ENCODE results near the gene RNF121. TPM values are rescaled to one million over a fixed set of nuclear protein-coding genes. Genes with fewer than 3 reads are reported as not detected.

The RNF121 gene
- total RNA-seq, 2 experiments from 2014 or later = 29.9 to 32.8 TPM

- no peaks in the 10 kb centered on the region for H3K27me3 Mint-ChIP-seq
- H3K4me1 Mint-ChIP-seq = peaks cover 24% of the 10 kb centered on the region
- DNase-seq = no peak
- peak overlapping the region; percentile 86 for H3K4me3 Mint-ChIP-seq
- POLR2A ChIA-PET = interaction anchor here (0.6 to 1.7 kb wide), 5 partner anchors 13 to 113 kb away, joined by 3 to 4 read pairs (median 3); partner anchors contain the start of gene ANAPC15
- H3K27ac Mint-ChIP-seq = peak overlapping the region; percentile 96
- no peak for ATAC-seq (ENCODE audit: low read depth)
- no peaks in the 10 kb centered on the region for H3K9me3 Mint-ChIP-seq
- peaks cover 12% of the 10 kb centered on the region for H3K36me3 Mint-ChIP-seq
These were observed 70.5 kb downstream of the RNF121 start for GRCh38 chr11:71999362-71999761.

- Mint-ChIP-seq H3K4me3 (peak overlapping the region; percentile 86), H3K27me3 (no peaks in the 10 kb centered on the region), H3K9me3 (no peaks in the 10 kb centered on the region), H3K27ac (peak overlapping the region; percentile 96), H3K4me1 (peaks cover 24% of the 10 kb centered on the region), H3K36me3 (peaks cover 12% of the 10 kb centered on the region)
- DNase-seq = no peak
- POLR2A ChIA-PET = interaction anchor here (0.6 to 1.7 kb wide), 3 partner anchors 13 to 113 kb away, joined by 3 read pairs; partner anchors contain the start of gene ANAPC15
- no peak for ATAC-seq (ENCODE audit: low read depth)
These were observed 71.0 kb downstream of the RNF121 start for GRCh38 chr11:71999798-72000197.

- no peak for ATAC-seq (ENCODE audit: low read depth)
- Mint-ChIP-seq H3K27me3 (no peaks in the 10 kb centered on the region), H3K4me3 (no peak overlapping the region)
These were observed 71.5 kb downstream of the RNF121 start for GRCh38 chr11:72000202-72000867.

GRCh38 chr11:72001285-72001684 lies 72.4 kb downstream of the RNF121 start:
- Mint-ChIP-seq H3K27ac (no peak overlapping the region), H3K4me1 (peaks cover 24% of the 10 kb centered on the region), H3K36me3 (peaks cover 19% of the 10 kb centered on the region)

More at GRCh38 chr11:72000202-72000867, 71.5 kb downstream of the RNF121 start:
- Mint-ChIP-seq H3K9me3 (no peaks in the 10 kb centered on the region), H3K36me3 (peaks cover 12% of the 10 kb centered on the region), H3K27ac (no peak overlapping the region), H3K4me1 (peaks cover 24% of the 10 kb centered on the region)
- POLR2A ChIA-PET = no interaction called here
- DNase-seq = no peak

GRCh38 chr11:72001834-72002591 lies 73.2 kb downstream of the RNF121 start:
- POLR2A ChIA-PET = no interaction called here
- Mint-ChIP-seq H3K4me1 (peaks cover 24% of the 10 kb centered on the region), H3K4me3 (peak overlapping the region; percentile 10), H3K27ac (peak overlapping the region; percentile 49), H3K36me3 (peaks cover 21% of the 10 kb centered on the region), H3K9me3 (no peaks in the 10 kb centered on the region), H3K27me3 (no peaks in the 10 kb centered on the region)
- ATAC-seq (ENCODE audit: low read depth) (no peak), DNase-seq (no peak)

More at GRCh38 chr11:72001285-72001684, 72.4 kb downstream of the RNF121 start:
- ATAC-seq (ENCODE audit: low read depth) (no peak), DNase-seq (no peak)
- POLR2A ChIA-PET = no interaction called here
- Mint-ChIP-seq H3K27me3 (no peaks in the 10 kb centered on the region), H3K9me3 (no peaks in the 10 kb centered on the region), H3K4me3 (no peak overlapping the region)

GRCh38 chr11:72002841-72003775 lies 74.3 kb downstream of the RNF121 start:
- DNase-seq (no peak), ATAC-seq (ENCODE audit: low read depth) (no peak)
- Mint-ChIP-seq H3K9me3 (no peaks in the 10 kb centered on the region), H3K4me1 (peaks cover 22% of the 10 kb centered on the region), H3K36me3 (peaks cover 29% of the 10 kb centered on the region), H3K4me3 (no peak overlapping the region), H3K27ac (no peak overlapping the region), H3K27me3 (no peaks in the 10 kb centered on the region)
- POLR2A ChIA-PET = no interaction called here

- POLR2A ChIA-PET = no interaction called here
- Mint-ChIP-seq H3K36me3 (peaks cover 29% of the 10 kb centered on the region), H3K9me3 (no peaks in the 10 kb centered on the region), H3K27ac (no peak overlapping the region), H3K4me1 (peaks cover 17% of the 10 kb centered on the region), H3K27me3 (no peaks in the 10 kb centered on the region), H3K4me3 (no peak overlapping the region)
- no peak for DNase-seq
- no peak for ATAC-seq (ENCODE audit: low read depth)
These were observed 74.9 kb downstream of the RNF121 start for GRCh38 chr11:72003776-72004171.

- DNase-seq (no peak), ATAC-seq (ENCODE audit: low read depth) (no peak)
- H3K9me3 Mint-ChIP-seq = no peaks in the 10 kb centered on the region
- POLR2A ChIA-PET = no interaction called here
- H3K4me1 Mint-ChIP-seq = peaks cover 8% of the 10 kb centered on the region
- peaks cover 28% of the 10 kb centered on the region for H3K36me3 Mint-ChIP-seq
- no peaks in the 10 kb centered on the region for H3K27me3 Mint-ChIP-seq
- H3K4me3 Mint-ChIP-seq = no peak overlapping the region
- H3K27ac Mint-ChIP-seq = no peak overlapping the region
These were observed 75.9 kb downstream of the RNF121 start for GRCh38 chr11:72004515-72005346.

- Mint-ChIP-seq H3K4me3 (no peak overlapping the region), H3K27ac (no peak overlapping the region), H3K9me3 (no peaks in the 10 kb centered on the region), H3K36me3 (peaks cover 30% of the 10 kb centered on the region), H3K27me3 (no peaks in the 10 kb centered on the region), H3K4me1 (peaks cover 6% of the 10 kb centered on the region)
- POLR2A ChIA-PET = no interaction called here
- ATAC-seq (ENCODE audit: low read depth) = no peak
- no peak for DNase-seq
These were observed 76.8 kb downstream of the RNF121 start for GRCh38 chr11:72005347-72006260.

- Mint-ChIP-seq H3K4me1 (peaks cover 6% of the 10 kb centered on the region), H3K4me3 (no peak overlapping the region), H3K36me3 (peaks cover 30% of the 10 kb centered on the region), H3K27ac (no peak overlapping the region), H3K9me3 (no peaks in the 10 kb centered on the region), H3K27me3 (no peaks in the 10 kb centered on the region)
- ATAC-seq (ENCODE audit: low read depth) (no peak), DNase-seq (no peak)
- POLR2A ChIA-PET = no interaction called here
These were observed 77.7 kb downstream of the RNF121 start for GRCh38 chr11:72006309-72007088.

GRCh38 chr11:72007089-72007476 lies 78.2 kb downstream of the RNF121 start:
- Mint-ChIP-seq H3K27ac (no peak overlapping the region), H3K36me3 (peaks cover 27% of the 10 kb centered on the region), H3K9me3 (no peaks in the 10 kb centered on the region), H3K27me3 (no peaks in the 10 kb centered on the region), H3K4me1 (peaks cover 2% of the 10 kb centered on the region), H3K4me3 (no peak overlapping the region)
- POLR2A ChIA-PET = no interaction called here
- ATAC-seq (ENCODE audit: low read depth) (no peak), DNase-seq (no peak)

Measured in activated naive CD8-positive, alpha-beta T cell treated with anti-CD3 and anti-CD28 coated beads, Interleukin-2, amount 10 ng/mL, durations not matched to agents 7 days and 5 days (primary cell).